A673 (cell line): ENCODE data around the gene ATP4A. TPM values are rescaled to one million over a fixed set of nuclear protein-coding genes. Genes with fewer than 3 reads are reported as not detected.

Experiments
- BruUV-seq: library from RNA; stranded (reverse); fragments of 400-500 nt; replicated peaks from 2 replicates; lab custom pipeline; 2021; lab: Mats Ljungman, UMichigan
- CTCF ChIA-PET: fragments of 300-600 bp; sonication (Branson Sonifier 250); formaldehyde crosslinking; loops from one replicate; lab custom pipeline; 2022; ENCODE audit warnings: antibody characterized with exemption; lab: Charles Lee
- POLR2A ChIA-PET: fragments of 300-600 bp; sonication (Branson Sonifier 250); formaldehyde crosslinking; loops from one replicate; lab custom pipeline; 2022; ENCODE audit warnings: antibody characterized with exemption; ENCODE audit not compliant: low non-redundant PET; lab: Charles Lee
- DNase-seq: peaks from one replicate; pipeline ENCODE4 v3.0.0-alpha.2; 2015; ENCODE audit warnings: low spot score
- H3K27ac ChIP-seq: fragments of 200-600 bp; sonication (generic); 2 replicates; pipeline ENCODE4 v1.5.1; 2016; ENCODE audit warnings: mixed run types, low read depth, mild to moderate bottlenecking, mixed read lengths, antibody characterized with exemption, low read length; ENCODE audit not compliant: poor library complexity, severe bottlenecking
- H3K27me3 ChIP-seq: fragments of 200-600 bp; sonication (generic); replicated peaks from 2 replicates; pipeline ENCODE4 v1.6.1; 2017; ENCODE audit warnings: mixed run types, low read depth, mild to moderate bottlenecking, mixed read lengths, antibody characterized with exemption, low read length; ENCODE audit not compliant: insufficient read depth, poor library complexity
- H3K36me3 ChIP-seq: fragments of 200-600 bp; sonication (generic); 2 replicates; pipeline ENCODE4 v1.6.1; 2016; ENCODE audit warnings: mixed run types, mild to moderate bottlenecking, mixed read lengths, antibody characterized with exemption, low read length; ENCODE audit not compliant: insufficient read depth, poor library complexity, severe bottlenecking
- H3K4me1 ChIP-seq: fragments of 200-600 bp; sonication (generic); 2 replicates; pipeline ENCODE4 v1.6.1; 2017; ENCODE audit warnings: mixed run types, mild to moderate bottlenecking, mixed read lengths, antibody characterized with exemption, low read length; ENCODE audit not compliant: insufficient read depth, poor library complexity, severe bottlenecking
- H3K4me3 ChIP-seq: fragments of 200-600 bp; sonication (generic); 2 replicates; pipeline ENCODE4 v1.5.1; 2016; ENCODE audit warnings: low read depth, mixed run types, mild to moderate bottlenecking, mixed read lengths, low read length; ENCODE audit not compliant: poor library complexity, severe bottlenecking
- H3K9me3 ChIP-seq: fragments of 200-600 bp; sonication (generic); 2 replicates; pipeline ENCODE4 v1.6.1; 2016; ENCODE audit warnings: mixed run types, low read depth, mild to moderate bottlenecking, mixed read lengths, antibody characterized with exemption, low read length; ENCODE audit not compliant: poor library complexity, severe bottlenecking
- EZH2 ChIP-seq: fragments of 200-600 bp; sonication (generic); IDR thresholded peaks from 2 replicates; pipeline ENCODE4 v1.6.1; 2017; ENCODE audit warnings: borderline replicate concordance, low read depth, mild to moderate bottlenecking, mixed read lengths, antibody characterized with exemption, low read length; ENCODE audit not compliant: poor library complexity, severe bottlenecking
- intact Hi-C: fragments of 100-400 bp; cut with micrococcal nuclease; formaldehyde crosslinking; loops from one replicate; pipeline ENCODE4 v1.10.0; 2022; ENCODE audit not compliant: unreplicated experiment
- total RNA-seq: library from RNA; stranded (reverse); gene quantifications from 2 replicates; pipeline ENCODE4 v1.2.3, GENCODE V29; 2021
- TF ChIP-seq, protein P1 (sequence below): fragments of 300-800, 200-600 bp; sonication (generic); conservative IDR thresholded peaks from 2 replicates; pipeline ENCODE4 v1.5.1; 2017; ENCODE audit warnings: low read depth, mild to moderate bottlenecking, antibody characterized with exemption, low read length, moderate library complexity, mixed read lengths

The ATP4A gene
- total RNA-seq, 1 experiment from 2014 or later: not detected

GRCh38 chr19:35518313-35518712 is 45.1 kb downstream of the ATP4A start:
- intact Hi-C loops: no loop called here
- H3K27ac ChIP-seq: no peak overlapping the region
- no peaks in the 10 kb centered on the region for H3K9me3 ChIP-seq
- no TSS peak for BruUV-seq
- POLR2A ChIA-PET: no interaction called here
- DNase-seq: peak; percentile 27
- no peaks in the 10 kb centered on the region for H3K4me1 ChIP-seq
- H3K36me3 ChIP-seq: no peaks in the 10 kb centered on the region
- CTCF ChIA-PET: no interaction called here
- H3K27me3 ChIP-seq: peaks cover 26% of the 10 kb centered on the region
- H3K4me3 ChIP-seq: no peak overlapping the region
- TF ChIP-seq, protein P1, sequence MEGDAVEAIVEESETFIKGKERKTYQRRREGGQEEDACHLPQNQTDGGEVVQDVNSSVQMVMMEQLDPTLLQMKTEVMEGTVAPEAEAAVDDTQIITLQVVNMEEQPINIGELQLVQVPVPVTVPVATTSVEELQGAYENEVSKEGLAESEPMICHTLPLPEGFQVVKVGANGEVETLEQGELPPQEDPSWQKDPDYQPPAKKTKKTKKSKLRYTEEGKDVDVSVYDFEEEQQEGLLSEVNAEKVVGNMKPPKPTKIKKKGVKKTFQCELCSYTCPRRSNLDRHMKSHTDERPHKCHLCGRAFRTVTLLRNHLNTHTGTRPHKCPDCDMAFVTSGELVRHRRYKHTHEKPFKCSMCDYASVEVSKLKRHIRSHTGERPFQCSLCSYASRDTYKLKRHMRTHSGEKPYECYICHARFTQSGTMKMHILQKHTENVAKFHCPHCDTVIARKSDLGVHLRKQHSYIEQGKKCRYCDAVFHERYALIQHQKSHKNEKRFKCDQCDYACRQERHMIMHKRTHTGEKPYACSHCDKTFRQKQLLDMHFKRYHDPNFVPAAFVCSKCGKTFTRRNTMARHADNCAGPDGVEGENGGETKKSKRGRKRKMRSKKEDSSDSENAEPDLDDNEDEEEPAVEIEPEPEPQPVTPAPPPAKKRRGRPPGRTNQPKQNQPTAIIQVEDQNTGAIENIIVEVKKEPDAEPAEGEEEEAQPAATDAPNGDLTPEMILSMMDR: no peak
- no peak for TF ChIP-seq EZH2

GRCh38 chr19:35517342-35517741 is 46.1 kb downstream of the ATP4A start:
- TF ChIP-seq, protein P1: no peak
- Histone ChIP-seq H3K9me3 (no peaks in the 10 kb centered on the region), H3K27ac (no peak overlapping the region), H3K36me3 (no peaks in the 10 kb centered on the region), H3K4me3 (no peak overlapping the region), H3K27me3 (peaks cover 36% of the 10 kb centered on the region), H3K4me1 (no peaks in the 10 kb centered on the region)
- ChIA-PET CTCF (interaction anchor here (0.6 kb wide), 1 partner anchor 164 kb away, joined by 12 read pairs; no protein-coding TSS in a partner anchor), POLR2A (no interaction called here)
- BruUV-seq: no TSS peak
- no peak for DNase-seq
- intact Hi-C loops: no loop called here

GRCh38 chr19:35516310-35516709 is 47.1 kb downstream of the ATP4A start:
- CTCF ChIA-PET: no interaction called here
- no peaks in the 10 kb centered on the region for H3K4me1 ChIP-seq
- peaks cover 42% of the 10 kb centered on the region for H3K27me3 ChIP-seq
- H3K9me3 ChIP-seq: no peaks in the 10 kb centered on the region
- no peaks in the 10 kb centered on the region for H3K36me3 ChIP-seq
- POLR2A ChIA-PET: no interaction called here
- no peak overlapping the region for H3K27ac ChIP-seq
- BruUV-seq: no TSS peak
- intact Hi-C loops: no loop called here
- DNase-seq: no peak
- no peak overlapping the region for H3K4me3 ChIP-seq
- no peak for TF ChIP-seq EZH2
- TF ChIP-seq, protein P1: no peak
